Fibroblast of villous mesenchyme (primary cell): ENCODE results near the gene IL3. TPM values are rescaled to one million over a fixed set of nuclear protein-coding genes. Genes with fewer than 3 reads are reported as not detected.
"Not testable (repeated sequence)": the region's sequence is repeated elsewhere in the genome, so short reads cannot be mapped to it uniquely, and the experiment has no call there.

Source experiments
- DNase-seq: peaks from one replicate; pipeline ENCODE4 v3.0.0-alpha.2; 2010; ENCODE audit warnings: low read depth
- H3K4me3 ChIP-seq: 2 replicates; pipeline ENCODE4 v1.5.1; 2011; ENCODE audit warnings: low read depth, mild to moderate bottlenecking, low read length
- CTCF ChIP-seq: IDR thresholded peaks from 2 replicates; pipeline ENCODE4 v1.5.1; 2012; ENCODE audit warnings: low read depth, mild to moderate bottlenecking, low read length; ENCODE audit not compliant: insufficient read depth
- total RNA-seq: library from RNA; depleted of rRNA; stranded (reverse); fragments of >200 nt; gene quantifications from 2 replicates; pipeline ENCODE4 v1.2.3, GENCODE V29; 2012

Gene IL3
- total RNA-seq, 1 donor = not detected

GRCh38 chr5:132102101-132102701 lies 41.7 kb downstream of the IL3 start:
- no peak overlapping the region for H3K4me3 ChIP-seq
- DNase-seq = no peak
- TF ChIP-seq CTCF = no peak

- no peak overlapping the region for H3K4me3 ChIP-seq
- TF ChIP-seq CTCF = no peak
- no peak for DNase-seq
Observed at GRCh38 chr5:132102944-132103331, 42.5 kb downstream of the IL3 start.

GRCh38 chr5:132103332-132103951 lies 43.0 kb downstream of the IL3 start:
- no peak for TF ChIP-seq CTCF
- H3K4me3 ChIP-seq = no peak overlapping the region
- DNase-seq = peak; percentile 93

- no peak overlapping the region for H3K4me3 ChIP-seq
- no peak for DNase-seq
- no peak for TF ChIP-seq CTCF
Observed at GRCh38 chr5:132103969-132104391, 43.5 kb downstream of the IL3 start.

GRCh38 chr5:132104556-132104955 lies 44.1 kb downstream of the IL3 start:
- peak; percentile 62 for DNase-seq
- no peak for TF ChIP-seq CTCF
- H3K4me3 ChIP-seq = no peak overlapping the region

GRCh38 chr5:132105688-132106087 lies 45.2 kb downstream of the IL3 start:
- no peak for DNase-seq
- no peak overlapping the region for H3K4me3 ChIP-seq
- no peak for TF ChIP-seq CTCF

GRCh38 chr5:132108495-132108894 lies 48.0 kb downstream of the IL3 start:
- DNase-seq, H3K4me3 ChIP-seq: not testable (repeated sequence)

- DNase-seq, H3K4me3 ChIP-seq: not testable (repeated sequence)
Observed at GRCh38 chr5:132108957-132109356, 48.5 kb downstream of the IL3 start.
